Measurements from ENCODE around the gene UBE2J2. TPM values are rescaled to one million over a fixed set of nuclear protein-coding genes. Genes with fewer than 3 reads are reported as not detected.

UBE2J2 gene
- total and polyA plus RNA-seq, 2 of the 4 experiments (the other 2 are of a cell fraction), result 20.6 to 67.5 TPM

GRCh38 chr1:1250786-1251284, 22.8 kb downstream of the UBE2J2 start:
- Histone ChIP-seq H3K79me1 (ENCODE audit: low read depth in 1 of 2, low read length in 2 of 2) (peaks cover 3 to 20% of the 10 kb centered on the region in 2 experiments; a peak in 2 of 4 replicates), H2BK15ac (ENCODE audit: low read depth, low read length) (no peak overlapping the region; the same call in 2 of the 3 replicates), H3K4me1 (ENCODE audit: control insufficient read depth, insufficient read depth, low read length) (peaks cover 9% of the 10 kb centered on the region), H4K5ac (ENCODE audit: low read depth, low read length) (peak overlapping the region; percentile 71), H3K4me2 (ENCODE audit: low read depth, low read length) (no peak overlapping the region), H3K9me1 (ENCODE audit: insufficient read depth, low read length) (no peaks in the 10 kb centered on the region), H3K9me3 (ENCODE audit: control insufficient read depth, insufficient read depth, low read length) (no peaks in the 10 kb centered on the region), H2BK5ac (ENCODE audit: low read depth, low read length, poor library complexity, severe bottlenecking) (peak overlapping the region; percentile 21), H3K4me3 (ENCODE audit: insufficient read depth, low read depth, low read length) (no peak overlapping the region), H3K4ac (ENCODE audit: low read depth, low read length) (peak overlapping the region; percentile 35; the same call in 1 of the 2 replicates), H3K14ac (replicated peaks; ENCODE audit: low read depth, low read length) (0 out of 2 replicates have a peak overlapping the region, but pooled peaks have one; percentile 1), H3K56ac (ENCODE audit: extremely low read depth, insufficient read depth, low read length) (no peak overlapping the region), H3K36me3 (ENCODE audit: control insufficient read depth, insufficient read depth, low read length) (peaks cover 42% of the 10 kb centered on the region), H3K23ac (ENCODE audit: low read depth, low read length) (no peak overlapping the region), H4K91ac (ENCODE audit: insufficient read depth, low read depth, low read length) (no peak overlapping the region), H2AK5ac (ENCODE audit: low read depth, low read length) (peak overlapping the region; percentile 73; the same call in 1 of the 2 replicates), H4K20me1 (ENCODE audit: insufficient read depth, low read length) (no peaks in the 10 kb centered on the region; the same call in 1 of the 2 replicates), H4K8ac (ENCODE audit: low read depth in 2 of 2, low read length in 2 of 2) (peak overlapping the region in 1 of 2 experiments; percentile 54; a peak in 2 of 4 replicates), H3K27ac (ENCODE audit: insufficient read depth, low read length) (peak overlapping the region; percentile 29; the same call in 1 of the 2 replicates), H3K27me3 (ENCODE audit: control insufficient read depth, insufficient read depth, low read length) (no peaks in the 10 kb centered on the region), H2BK20ac (ENCODE audit: low read depth, low read length) (peak overlapping the region; percentile 14; the same call in 1 of the 2 replicates), H2AFZ (replicated peaks; ENCODE audit: low read length, poor library complexity) (peak overlapping the region; percentile 51), H3K9ac (ENCODE audit: low read depth, low read length) (no peak overlapping the region), H2AK9ac (replicated peaks; ENCODE audit: low read depth, low read length, poor library complexity) (peak overlapping the region; percentile 90), H3K18ac (ENCODE audit: low read depth, low read length) (0 out of 2 replicates have a peak overlapping the region, but pooled peaks have one; percentile 4), H2BK120ac (ENCODE audit: low read depth, low read length) (0 out of 2 replicates have a peak overlapping the region, but pooled peaks have one; percentile 8)
- 82% methylated on average over 7 of the region's 16 CpGs; no CpG with 5 or more reads in 1 of the 2 experiments for WGBS, 2 experiments (ENCODE audit: extremely low coverage in 2 of 2, insufficient read length in 1 of 2)
- dilution Hi-C loops (cut with HindIII; ENCODE audit: low sequenced_read_pairs, unreplicated experiment) (no loop called here), intact Hi-C loops (cut with micrococcal nuclease) (no loop called here), in situ Hi-C loops (cut with MboI; ENCODE audit: low sequenced_read_pairs) (no loop called here)
- no peak for DNase-seq
- ChIA-PET CTCF (interaction anchor here (1.1 kb wide), 1 partner anchor 14 kb away, joined by 4 read pairs; no protein-coding TSS in a partner anchor), POLR2A (ENCODE audit: unreplicated experiment) (interaction anchor here (0.6 kb wide), 1 partner anchor 32 kb away, joined by 8 read pairs; no protein-coding TSS in a partner anchor)
- no peak for ATAC-seq (ENCODE audit: low read depth)
- BruUV-seq (replicated peaks), result no TSS peak
- TF ChIP-seq CHD1 (IDR thresholded peaks at IDR 0.05; ENCODE audit: low read depth, low read length) (no peak), RFX5 (IDR thresholded peaks at IDR 0.05; ENCODE audit: low read depth, low read length) (no peak), MAFK (IDR thresholded peaks at IDR 0.05; ENCODE audit: low read depth, low read length) (no peak), CTCF (conservative IDR thresholded peaks at IDR 0.05; ENCODE audit: low read depth, low read length) (no peak), ELK1 (IDR thresholded peaks at IDR 0.05; ENCODE audit: borderline replicate concordance, low read depth, low read length) (no peak), MXI1 (IDR thresholded peaks at IDR 0.05; ENCODE audit: borderline replicate concordance, low read depth, low read length) (no peak), RAD21 (IDR thresholded peaks at IDR 0.05; ENCODE audit: low read length) (no peak), FOS (IDR thresholded peaks at IDR 0.05; ENCODE audit: low read depth, low read length) (no peak), POLR2A (IDR thresholded peaks at IDR 0.05; ENCODE audit: low read depth, low read length) (no peak), USF2 (IDR thresholded peaks at IDR 0.05; ENCODE audit: low read depth, low read length) (no peak), RCOR1 (IDR thresholded peaks at IDR 0.05; ENCODE audit: insufficient replicate concordance, low read length) (no peak), CEBPB (IDR thresholded peaks at IDR 0.05; ENCODE audit: low read depth, low read length) (no peak), NFE2L2 (IDR thresholded peaks at IDR 0.05; ENCODE audit: low read depth, low read length) (no peak), SMC3 (IDR thresholded peaks at IDR 0.05; ENCODE audit: low read depth, low read length) (no peak), BHLHE40 (IDR thresholded peaks at IDR 0.05; ENCODE audit: low read depth, low read length) (no peak)

Measured in IMR-90 (cell line).